Measurements from ENCODE around the gene NSUN6.

Gene NSUN6

GRCh38 chr10:18514537-18514936 is 136.8 kb downstream of the NSUN6 start:
- Histone ChIP-seq H3K4me3 (ENCODE audit: low read depth in 1 of 2, low read length in 2 of 2) (no peak overlapping the region), H3K27ac (ENCODE audit: low read depth, low read length) (no peak overlapping the region), H3K36me3 (ENCODE audit: control insufficient read depth in 1 of 2, insufficient read depth in 2 of 2, low read length in 2 of 2) (peaks cover 0 to 6% of the 10 kb centered on the region in 2 donors), H3K9ac (ENCODE audit: low read depth in 1 of 2, low read length in 2 of 2) (no peak overlapping the region), H3K27me3 (ENCODE audit: control insufficient read depth in 1 of 2, insufficient read depth in 2 of 2, low read length in 2 of 2) (no peaks in the 10 kb centered on the region), H3K4me1 (ENCODE audit: control insufficient read depth in 1 of 2, insufficient read depth in 2 of 2, low read length in 2 of 2) (no peaks in the 10 kb centered on the region), H3K9me3 (ENCODE audit: control insufficient read depth in 1 of 2, low read length in 2 of 2) (no peaks in the 10 kb centered on the region)

DNA sequence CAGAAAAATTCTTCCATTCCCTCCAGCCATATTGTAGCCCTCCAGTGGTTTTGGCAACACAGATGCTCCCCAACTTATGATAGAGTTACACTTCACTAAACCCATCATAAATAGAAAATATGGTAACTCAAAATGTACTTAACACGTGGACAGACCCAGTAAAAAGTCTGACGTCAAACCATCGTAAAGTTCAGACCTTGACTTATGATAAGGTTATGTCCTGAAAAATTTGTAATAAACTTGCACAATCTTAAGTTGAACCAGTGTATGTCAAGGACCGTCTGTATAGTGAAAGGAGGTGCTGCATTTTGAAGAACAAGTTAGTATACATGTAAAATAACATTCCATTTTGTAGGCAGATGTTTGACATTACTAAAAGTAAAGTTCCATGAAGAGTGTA is 142.8 kb downstream of the NSUN6 start:
- H3K9ac ChIP-seq (ENCODE audit: low read depth in 1 of 2, low read length in 2 of 2) = no peak overlapping the region
- no peaks in the 10 kb centered on the region for H3K4me1 ChIP-seq (ENCODE audit: control insufficient read depth in 1 of 2, insufficient read depth in 2 of 2, low read length in 2 of 2)
- no peak overlapping the region for H3K4me3 ChIP-seq (ENCODE audit: low read depth in 1 of 2, low read length in 2 of 2)
- peaks cover 0 to 4% of the 10 kb centered on the region in 2 donors for H3K36me3 ChIP-seq (ENCODE audit: control insufficient read depth in 1 of 2, insufficient read depth in 2 of 2, low read length in 2 of 2)
- no peak overlapping the region for H3K27ac ChIP-seq (ENCODE audit: low read depth, low read length)
- H3K9me3 ChIP-seq (ENCODE audit: control insufficient read depth in 1 of 2, low read length in 2 of 2) = no peaks in the 10 kb centered on the region
- no peaks in the 10 kb centered on the region for H3K27me3 ChIP-seq (ENCODE audit: control insufficient read depth in 1 of 2, insufficient read depth in 2 of 2, low read length in 2 of 2)

- Histone ChIP-seq H3K4me1 (ENCODE audit: control insufficient read depth in 1 of 2, insufficient read depth in 2 of 2, low read length in 2 of 2) (no peaks in the 10 kb centered on the region), H3K9ac (ENCODE audit: low read depth in 1 of 2, low read length in 2 of 2) (no peak overlapping the region), H3K36me3 (ENCODE audit: control insufficient read depth in 1 of 2, insufficient read depth in 2 of 2, low read length in 2 of 2) (no peaks in the 10 kb centered on the region), H3K27me3 (ENCODE audit: control insufficient read depth in 1 of 2, insufficient read depth in 2 of 2, low read length in 2 of 2) (no peaks in the 10 kb centered on the region), H3K4me3 (ENCODE audit: low read depth in 1 of 2, low read length in 2 of 2) (no peak overlapping the region), H3K27ac (ENCODE audit: low read depth, low read length) (no peak overlapping the region), H3K9me3 (ENCODE audit: control insufficient read depth in 1 of 2, low read length in 2 of 2) (no peaks in the 10 kb centered on the region)
Measured at GRCh38 chr10:18505456-18506118, 145.8 kb downstream of the NSUN6 start.

GRCh38 chr10:18504161-18504560 is 147.2 kb downstream of the NSUN6 start:
- H3K36me3 ChIP-seq (ENCODE audit: control insufficient read depth in 1 of 2, insufficient read depth in 2 of 2, low read length in 2 of 2) = no peaks in the 10 kb centered on the region
- no peaks in the 10 kb centered on the region for H3K27me3 ChIP-seq (ENCODE audit: control insufficient read depth in 1 of 2, insufficient read depth in 2 of 2, low read length in 2 of 2)
- no peak overlapping the region for H3K4me3 ChIP-seq (ENCODE audit: low read depth in 1 of 2, low read length in 2 of 2)
- H3K9me3 ChIP-seq (ENCODE audit: control insufficient read depth in 1 of 2, low read length in 2 of 2) = no peaks in the 10 kb centered on the region
- no peaks in the 10 kb centered on the region for H3K4me1 ChIP-seq (ENCODE audit: control insufficient read depth in 1 of 2, insufficient read depth in 2 of 2, low read length in 2 of 2)
- no peak overlapping the region for H3K27ac ChIP-seq (ENCODE audit: low read depth, low read length)
- H3K9ac ChIP-seq (ENCODE audit: low read depth in 1 of 2, low read length in 2 of 2) = no peak overlapping the region

- Histone ChIP-seq H3K36me3 (ENCODE audit: control insufficient read depth in 1 of 2, insufficient read depth in 2 of 2, low read length in 2 of 2) (no peaks in the 10 kb centered on the region), H3K27ac (ENCODE audit: low read depth, low read length) (no peak overlapping the region), H3K9me3 (ENCODE audit: control insufficient read depth in 1 of 2, low read length in 2 of 2) (no peaks in the 10 kb centered on the region), H3K9ac (ENCODE audit: low read depth in 1 of 2, low read length in 2 of 2) (no peak overlapping the region), H3K4me3 (ENCODE audit: low read depth in 1 of 2, low read length in 2 of 2) (no peak overlapping the region), H3K27me3 (ENCODE audit: control insufficient read depth in 1 of 2, insufficient read depth in 2 of 2, low read length in 2 of 2) (no peaks in the 10 kb centered on the region), H3K4me1 (ENCODE audit: control insufficient read depth in 1 of 2, insufficient read depth in 2 of 2, low read length in 2 of 2) (no peaks in the 10 kb centered on the region)
Measured at GRCh38 chr10:18501629-18502028, 149.8 kb downstream of the NSUN6 start.

DNA sequence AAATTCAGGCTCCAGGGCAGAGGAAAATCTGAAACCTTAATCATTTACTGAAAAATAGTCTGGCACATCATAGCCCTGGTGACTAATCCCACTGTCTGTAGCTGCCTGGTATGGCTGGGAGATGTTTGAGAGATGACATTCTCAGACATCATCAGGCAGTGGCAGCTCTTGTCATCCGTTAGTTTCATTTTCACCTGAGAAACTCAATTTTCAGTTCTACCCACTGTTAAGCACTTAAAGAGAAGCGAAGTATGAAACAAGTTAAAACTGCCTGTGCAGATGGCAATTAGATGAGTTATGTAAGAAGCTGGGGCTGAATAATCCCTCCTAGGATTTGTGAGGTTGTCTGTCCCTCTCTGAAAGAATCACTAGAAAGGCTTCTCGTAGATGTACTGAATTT is 150.2 kb downstream of the NSUN6 start:
- Histone ChIP-seq H3K9ac (ENCODE audit: low read depth in 1 of 2, low read length in 2 of 2) (no peak overlapping the region), H3K36me3 (ENCODE audit: control insufficient read depth in 1 of 2, insufficient read depth in 2 of 2, low read length in 2 of 2) (no peaks in the 10 kb centered on the region)

GRCh38 chr10:18500576-18500975 is 150.8 kb downstream of the NSUN6 start:
- no peaks in the 10 kb centered on the region for H3K36me3 ChIP-seq (ENCODE audit: control insufficient read depth in 1 of 2, insufficient read depth in 2 of 2, low read length in 2 of 2)
- no peaks in the 10 kb centered on the region for H3K27me3 ChIP-seq (ENCODE audit: control insufficient read depth in 1 of 2, insufficient read depth in 2 of 2, low read length in 2 of 2)
- no peak overlapping the region for H3K27ac ChIP-seq (ENCODE audit: low read depth, low read length)
- no peaks in the 10 kb centered on the region for H3K4me1 ChIP-seq (ENCODE audit: control insufficient read depth in 1 of 2, insufficient read depth in 2 of 2, low read length in 2 of 2)
- H3K9me3 ChIP-seq (ENCODE audit: control insufficient read depth in 1 of 2, low read length in 2 of 2) = no peaks in the 10 kb centered on the region
- no peak overlapping the region for H3K9ac ChIP-seq (ENCODE audit: low read depth in 1 of 2, low read length in 2 of 2)
- no peak overlapping the region for H3K4me3 ChIP-seq (ENCODE audit: low read depth in 1 of 2, low read length in 2 of 2)

More for the DNA sequence above, 150.2 kb downstream of the NSUN6 start:
- H3K27ac ChIP-seq (ENCODE audit: low read depth, low read length) = no peak overlapping the region
- H3K4me3 ChIP-seq (ENCODE audit: low read depth in 1 of 2, low read length in 2 of 2) = no peak overlapping the region
- H3K9me3 ChIP-seq (ENCODE audit: control insufficient read depth in 1 of 2, low read length in 2 of 2) = no peaks in the 10 kb centered on the region
- H3K4me1 ChIP-seq (ENCODE audit: control insufficient read depth in 1 of 2, insufficient read depth in 2 of 2, low read length in 2 of 2) = no peaks in the 10 kb centered on the region
- no peaks in the 10 kb centered on the region for H3K27me3 ChIP-seq (ENCODE audit: control insufficient read depth in 1 of 2, insufficient read depth in 2 of 2, low read length in 2 of 2)

GRCh38 chr10:18498998-18499397 is 152.4 kb downstream of the NSUN6 start:
- no peak overlapping the region for H3K9ac ChIP-seq (ENCODE audit: low read depth in 1 of 2, low read length in 2 of 2)

GRCh38 chr10:18497806-18498369 is 153.5 kb downstream of the NSUN6 start:
- H3K4me3 ChIP-seq (ENCODE audit: low read depth in 1 of 2, low read length in 2 of 2) = no peak overlapping the region
- no peaks in the 10 kb centered on the region for H3K36me3 ChIP-seq (ENCODE audit: control insufficient read depth in 1 of 2, insufficient read depth in 2 of 2, low read length in 2 of 2)
- no peak overlapping the region for H3K9ac ChIP-seq (ENCODE audit: low read depth in 1 of 2, low read length in 2 of 2)
- no peaks in the 10 kb centered on the region for H3K4me1 ChIP-seq (ENCODE audit: control insufficient read depth in 1 of 2, insufficient read depth in 2 of 2, low read length in 2 of 2)
- H3K27ac ChIP-seq (ENCODE audit: low read depth, low read length) = no peak overlapping the region
- H3K9me3 ChIP-seq (ENCODE audit: control insufficient read depth in 1 of 2, low read length in 2 of 2) = no peaks in the 10 kb centered on the region
- no peaks in the 10 kb centered on the region for H3K27me3 ChIP-seq (ENCODE audit: control insufficient read depth in 1 of 2, insufficient read depth in 2 of 2, low read length in 2 of 2)

More at GRCh38 chr10:18498998-18499397, 152.4 kb downstream of the NSUN6 start:
- no peaks in the 10 kb centered on the region for H3K4me1 ChIP-seq (ENCODE audit: control insufficient read depth in 1 of 2, insufficient read depth in 2 of 2, low read length in 2 of 2)
- H3K27ac ChIP-seq (ENCODE audit: low read depth, low read length) = no peak overlapping the region
- no peak overlapping the region for H3K4me3 ChIP-seq (ENCODE audit: low read depth in 1 of 2, low read length in 2 of 2)
- H3K9me3 ChIP-seq (ENCODE audit: control insufficient read depth in 1 of 2, low read length in 2 of 2) = no peaks in the 10 kb centered on the region
- H3K36me3 ChIP-seq (ENCODE audit: control insufficient read depth in 1 of 2, insufficient read depth in 2 of 2, low read length in 2 of 2) = no peaks in the 10 kb centered on the region
- no peaks in the 10 kb centered on the region for H3K27me3 ChIP-seq (ENCODE audit: control insufficient read depth in 1 of 2, insufficient read depth in 2 of 2, low read length in 2 of 2)
